ENCODE data around the gene SYNRG.
"Not testable (repeated sequence)": the region's sequence is repeated elsewhere in the genome, so short reads cannot be mapped to it uniquely, and the experiment has no call there.

Gene SYNRG

GRCh38 chr17:37541880-37542660 is 67.1 kb downstream of the SYNRG start:
- no peak for DNase-seq

GRCh38 chr17:37538981-37539659 is 70.1 kb downstream of the SYNRG start:
- DNase-seq, result no peak

- no peak for DNase-seq
Observed at GRCh38 chr17:37535906-37536305, 73.3 kb downstream of the SYNRG start.

GRCh38 chr17:37532756-37533155 is 76.5 kb downstream of the SYNRG start:
- no peak for DNase-seq

GRCh38 chr17:37530420-37530819 is 78.8 kb downstream of the SYNRG start:
- DNase-seq, result no peak

- DNase-seq, result no peak
Observed at GRCh38 chr17:37527249-37527851, 81.9 kb downstream of the SYNRG start.

- no peak for DNase-seq
Observed at GRCh38 chr17:37523715-37524219, 85.5 kb downstream of the SYNRG start.

GRCh38 chr17:37521821-37522220 is 87.4 kb downstream of the SYNRG start:
- no peak for DNase-seq

- DNase-seq, result no peak
Observed at GRCh38 chr17:37520174-37520573, 89.0 kb downstream of the SYNRG start.

- no peak for DNase-seq
Observed at GRCh38 chr17:37519251-37519985, 89.8 kb downstream of the SYNRG start.

- no peak for DNase-seq
Observed at GRCh38 chr17:37518826-37519225, 90.4 kb downstream of the SYNRG start.

GRCh38 chr17:37517881-37518280 is 91.3 kb downstream of the SYNRG start:
- no peak for DNase-seq

GRCh38 chr17:37516127-37516571 is 93.1 kb downstream of the SYNRG start:
- no peak for DNase-seq

- DNase-seq, result no peak
Observed at GRCh38 chr17:37513711-37514110, 95.5 kb downstream of the SYNRG start.

- no peak for DNase-seq
Observed at GRCh38 chr17:37512442-37513068, 96.7 kb downstream of the SYNRG start.

GRCh38 chr17:37511642-37512041 is 97.6 kb downstream of the SYNRG start:
- DNase-seq, result not testable (repeated sequence)

- no peak for DNase-seq
Observed at GRCh38 chr17:37510056-37510455, 99.2 kb downstream of the SYNRG start.

- peak; percentile 56 for DNase-seq
Observed at GRCh38 chr17:37507111-37507510, 102.1 kb downstream of the SYNRG start.

GRCh38 chr17:37506678-37507077 is 102.5 kb downstream of the SYNRG start:
- DNase-seq, result peak; percentile 15

- DNase-seq, result no peak
Observed at GRCh38 chr17:37505333-37505732, 103.9 kb downstream of the SYNRG start.

- no peak for DNase-seq
Observed at GRCh38 chr17:37503148-37503547, 106.1 kb downstream of the SYNRG start.
